ENCODE results near the gene RGMA. TPM values are rescaled to one million over a fixed set of nuclear protein-coding genes. Genes with fewer than 3 reads are reported as not detected.

Gene RGMA, protein sequence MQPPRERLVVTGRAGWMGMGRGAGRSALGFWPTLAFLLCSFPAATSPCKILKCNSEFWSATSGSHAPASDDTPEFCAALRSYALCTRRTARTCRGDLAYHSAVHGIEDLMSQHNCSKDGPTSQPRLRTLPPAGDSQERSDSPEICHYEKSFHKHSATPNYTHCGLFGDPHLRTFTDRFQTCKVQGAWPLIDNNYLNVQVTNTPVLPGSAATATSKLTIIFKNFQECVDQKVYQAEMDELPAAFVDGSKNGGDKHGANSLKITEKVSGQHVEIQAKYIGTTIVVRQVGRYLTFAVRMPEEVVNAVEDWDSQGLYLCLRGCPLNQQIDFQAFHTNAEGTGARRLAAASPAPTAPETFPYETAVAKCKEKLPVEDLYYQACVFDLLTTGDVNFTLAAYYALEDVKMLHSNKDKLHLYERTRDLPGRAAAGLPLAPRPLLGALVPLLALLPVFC
- polyA plus RNA-seq (2013, experiment 1 of 2) = 8.8 TPM
- polyA plus RNA-seq (2013, experiment 2 of 2) = 9.4 TPM

DNA sequence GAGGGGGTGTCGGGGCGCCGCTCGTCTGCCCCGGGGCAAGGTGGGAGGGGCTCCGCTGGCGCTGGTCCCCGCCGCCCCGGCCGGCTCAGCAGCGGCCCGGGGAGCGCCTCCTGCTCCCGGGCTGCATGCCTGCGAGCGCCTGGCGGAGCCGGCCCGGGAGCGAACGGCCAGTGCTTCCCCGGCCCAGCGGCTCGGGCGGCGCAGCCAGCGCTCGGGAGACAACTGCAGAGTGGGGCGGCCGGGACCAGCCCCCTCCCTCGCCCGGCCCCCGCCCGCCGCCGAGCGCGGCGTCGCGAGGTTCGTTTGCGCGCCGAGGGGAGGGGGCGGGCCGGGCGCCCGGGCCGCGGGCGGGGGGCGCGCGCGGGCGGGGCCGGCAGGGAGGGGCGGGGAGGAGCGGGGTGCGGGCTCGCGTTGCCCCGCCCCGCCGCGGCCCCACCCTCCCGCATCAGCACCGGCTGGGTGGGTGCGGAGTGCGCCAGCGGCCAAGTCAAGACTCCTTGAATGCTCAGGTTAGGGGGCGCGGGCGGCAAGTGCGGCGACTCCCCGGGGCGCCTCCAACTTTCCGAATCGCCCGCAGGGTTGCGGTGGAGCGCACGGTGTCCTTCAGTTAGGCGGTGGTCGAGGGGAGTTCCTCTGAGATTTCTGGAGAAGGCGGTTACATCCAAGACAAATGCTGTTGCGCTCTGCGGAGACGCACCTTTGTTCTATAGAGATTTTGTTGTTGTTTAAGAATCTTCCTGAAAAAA, at the start of gene RGMA:
Gene RGMA (minus strand): TSS at position 231 of the 746 bp plus-strand sequence. CDS start 279 bp downstream, outside the sequence.
- peak within 1 kb of the TSS; percentile 67 for H3K56ac ChIP-seq (ENCODE audit: low read length)
- no peak within 1 kb of the TSS for H2BK120ac ChIP-seq (ENCODE audit: low read depth, low read length)
- H3K36me3 ChIP-seq (ENCODE audit: control insufficient read depth, insufficient read depth, low read length) = no peaks in the 10 kb centered on the region
- no peak within 1 kb of the TSS for H2AK5ac ChIP-seq (ENCODE audit: low read length)
- H2BK5ac ChIP-seq (ENCODE audit: low read length) = no peak within 1 kb of the TSS
- peak within 1 kb of the TSS; percentile 16 for H3K4me3 ChIP-seq (ENCODE audit: low read length)
- no peak within 1 kb of the TSS for H3K18ac ChIP-seq (ENCODE audit: low read length)
- H2BK15ac ChIP-seq (replicated peaks; ENCODE audit: low read depth) = no peak within 1 kb of the TSS
- no peaks in the 10 kb centered on the region for H3K79me2 ChIP-seq (ENCODE audit: control insufficient read depth, insufficient read depth, low read length)
- no peak within 1 kb of the TSS for H3K23ac ChIP-seq (ENCODE audit: low read length)
- H4K5ac ChIP-seq (ENCODE audit: low read length) = no peak within 1 kb of the TSS
- no peaks in the 10 kb centered on the region for H3K79me1 ChIP-seq (ENCODE audit: low read length)
- WGBS (ENCODE audit: extremely low coverage, insufficient coverage, low lambda C conversion rate) = no CpG with 5 or more reads among the region's 92 CpGs
- no peak within 1 kb of the TSS for H4K8ac ChIP-seq (ENCODE audit: low read depth, low read length)
- H3K9ac ChIP-seq (ENCODE audit: low read length) = peak within 1 kb of the TSS; percentile 32
- no peak within 1 kb of the TSS for H3K27ac ChIP-seq (ENCODE audit: low read depth, low read length)
- peaks cover 14% of the 10 kb centered on the region for H3K27me3 ChIP-seq (ENCODE audit: insufficient read depth, low read length, poor library complexity)
- H3K4me2 ChIP-seq (ENCODE audit: low read length) = peak within 1 kb of the TSS; percentile 71
- DNase-seq = peak; percentile 40
- no peak within 1 kb of the TSS for H3K4ac ChIP-seq (ENCODE audit: low read depth, low read length)
- H3K4me1 ChIP-seq (ENCODE audit: control insufficient read depth, low read depth, low read length) = no peaks in the 10 kb centered on the region

DNA sequence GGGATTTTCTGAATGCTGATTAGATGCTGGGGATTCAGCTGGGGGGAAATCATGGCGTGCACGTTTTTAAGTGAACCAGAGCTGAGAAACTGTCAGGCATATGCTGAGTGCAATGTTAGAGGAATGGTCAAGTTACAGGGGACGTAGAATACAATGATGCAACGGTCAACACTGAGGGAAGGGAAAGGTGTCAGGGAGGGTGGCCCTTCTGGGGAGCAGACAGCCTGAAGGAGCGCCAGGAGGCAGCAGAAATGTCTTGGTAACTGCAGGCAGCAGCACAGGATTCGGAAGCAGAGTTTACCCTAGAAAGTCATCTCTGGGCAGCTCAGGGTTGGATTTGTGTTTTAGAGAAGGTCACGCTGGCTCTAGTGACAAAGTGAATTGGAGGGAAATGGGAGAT, 47.6 kb upstream of the RGMA start:
- Histone ChIP-seq H2BK15ac (replicated peaks; ENCODE audit: low read depth) (no peak overlapping the region), H3K79me1 (ENCODE audit: low read length) (no peaks in the 10 kb centered on the region), H3K4me1 (ENCODE audit: control insufficient read depth, low read depth, low read length) (no peaks in the 10 kb centered on the region), H4K5ac (ENCODE audit: low read length) (no peak overlapping the region), H3K23ac (ENCODE audit: low read length) (no peak overlapping the region), H3K4me3 (ENCODE audit: low read length) (no peak overlapping the region), H3K36me3 (ENCODE audit: control insufficient read depth, insufficient read depth, low read length) (no peaks in the 10 kb centered on the region), H3K79me2 (ENCODE audit: control insufficient read depth, insufficient read depth, low read length) (no peaks in the 10 kb centered on the region), H3K4ac (ENCODE audit: low read depth, low read length) (no peak overlapping the region), H3K27ac (ENCODE audit: low read depth, low read length) (no peak overlapping the region), H3K18ac (ENCODE audit: low read length) (no peak overlapping the region), H3K27me3 (ENCODE audit: insufficient read depth, low read length, poor library complexity) (no peaks in the 10 kb centered on the region), H2AK5ac (ENCODE audit: low read length) (no peak overlapping the region), H2BK120ac (ENCODE audit: low read depth, low read length) (no peak overlapping the region), H3K9ac (ENCODE audit: low read length) (no peak overlapping the region), H2BK5ac (ENCODE audit: low read length) (no peak overlapping the region), H3K56ac (ENCODE audit: low read length) (no peak overlapping the region), H3K4me2 (ENCODE audit: low read length) (no peak overlapping the region), H4K8ac (ENCODE audit: low read depth, low read length) (no peak overlapping the region)
- DNase-seq = no peak
- no CpG with 5 or more reads among the region's 7 CpGs for WGBS (ENCODE audit: extremely low coverage, insufficient coverage, low lambda C conversion rate)

DNA sequence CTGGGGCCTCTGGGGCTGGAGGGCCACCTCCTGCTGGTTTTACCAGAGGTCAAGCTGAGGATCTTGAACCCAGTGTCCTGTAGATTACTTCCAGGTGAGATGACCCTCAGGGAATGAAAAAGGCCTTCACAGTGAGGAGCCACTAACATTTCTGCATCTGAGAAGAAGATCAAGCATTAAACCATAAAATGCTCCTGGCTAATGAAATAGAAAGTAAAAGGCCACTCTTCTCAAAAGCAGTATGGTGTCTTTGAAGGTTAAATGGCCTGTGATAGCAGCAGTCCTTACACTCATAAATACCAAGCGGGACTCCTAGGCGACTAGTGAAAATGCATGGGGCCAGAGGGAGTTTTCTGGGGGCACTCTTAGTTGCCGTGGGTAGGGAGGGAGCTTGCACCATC, 47.0 kb upstream of the RGMA start:
- no CpG with 5 or more reads among the region's 3 CpGs for WGBS (ENCODE audit: extremely low coverage, insufficient coverage, low lambda C conversion rate)
- no peaks in the 10 kb centered on the region for H3K36me3 ChIP-seq (ENCODE audit: control insufficient read depth, insufficient read depth, low read length)
- no peak overlapping the region for H4K8ac ChIP-seq (ENCODE audit: low read depth, low read length)
- H4K5ac ChIP-seq (ENCODE audit: low read length) = no peak overlapping the region
- no peak overlapping the region for H2BK120ac ChIP-seq (ENCODE audit: low read depth, low read length)
- H2BK5ac ChIP-seq (ENCODE audit: low read length) = no peak overlapping the region
- H3K79me2 ChIP-seq (ENCODE audit: control insufficient read depth, insufficient read depth, low read length) = no peaks in the 10 kb centered on the region
- H3K56ac ChIP-seq (ENCODE audit: low read length) = no peak overlapping the region
- no peak overlapping the region for H2BK15ac ChIP-seq (replicated peaks; ENCODE audit: low read depth)
- no peaks in the 10 kb centered on the region for H3K27me3 ChIP-seq (ENCODE audit: insufficient read depth, low read length, poor library complexity)
- H3K27ac ChIP-seq (ENCODE audit: low read depth, low read length) = no peak overlapping the region
- H2AK5ac ChIP-seq (ENCODE audit: low read length) = no peak overlapping the region
- H3K18ac ChIP-seq (ENCODE audit: low read length) = no peak overlapping the region
- no peak overlapping the region for H3K9ac ChIP-seq (ENCODE audit: low read length)
- no peak overlapping the region for H3K23ac ChIP-seq (ENCODE audit: low read length)
- H3K4ac ChIP-seq (ENCODE audit: low read depth, low read length) = no peak overlapping the region
- H3K4me3 ChIP-seq (ENCODE audit: low read length) = no peak overlapping the region
- H3K79me1 ChIP-seq (ENCODE audit: low read length) = no peaks in the 10 kb centered on the region
- H3K4me2 ChIP-seq (ENCODE audit: low read length) = no peak overlapping the region
- DNase-seq = no peak
- no peaks in the 10 kb centered on the region for H3K4me1 ChIP-seq (ENCODE audit: control insufficient read depth, low read depth, low read length)

DNA sequence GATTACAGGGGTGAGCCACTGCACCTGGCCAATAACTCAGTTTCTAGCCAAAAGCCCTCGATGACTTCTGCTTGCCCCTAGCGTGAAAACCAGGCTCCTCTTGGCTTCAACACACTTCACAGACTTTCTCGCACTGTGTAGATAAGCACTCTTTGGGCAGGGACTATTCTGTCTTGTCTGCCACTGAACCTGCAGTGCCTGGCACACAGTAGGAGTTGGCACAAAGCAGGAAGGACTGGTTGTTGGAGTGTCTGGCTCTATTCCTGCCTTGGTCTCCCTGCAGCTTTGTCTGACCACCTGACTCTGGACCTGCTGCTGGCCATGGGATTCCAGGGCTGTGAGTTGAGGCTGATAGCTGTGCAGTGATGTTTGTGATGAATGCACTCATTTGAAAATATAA, 46.4 kb upstream of the RGMA start:
- no peak overlapping the region for H4K8ac ChIP-seq (ENCODE audit: low read depth, low read length)
- no peak overlapping the region for H3K23ac ChIP-seq (ENCODE audit: low read length)
- no peak overlapping the region for H2AK5ac ChIP-seq (ENCODE audit: low read length)
- H3K56ac ChIP-seq (ENCODE audit: low read length) = no peak overlapping the region
- H3K79me1 ChIP-seq (ENCODE audit: low read length) = no peaks in the 10 kb centered on the region
- no peak for DNase-seq
- H2BK120ac ChIP-seq (ENCODE audit: low read depth, low read length) = no peak overlapping the region
- no peak overlapping the region for H2BK5ac ChIP-seq (ENCODE audit: low read length)
- H3K27ac ChIP-seq (ENCODE audit: low read depth, low read length) = no peak overlapping the region
- H3K79me2 ChIP-seq (ENCODE audit: control insufficient read depth, insufficient read depth, low read length) = no peaks in the 10 kb centered on the region
- no peaks in the 10 kb centered on the region for H3K36me3 ChIP-seq (ENCODE audit: control insufficient read depth, insufficient read depth, low read length)
- no peak overlapping the region for H3K4me2 ChIP-seq (ENCODE audit: low read length)
- H3K4me3 ChIP-seq (ENCODE audit: low read length) = no peak overlapping the region
- no CpG with 5 or more reads among the region's 3 CpGs for WGBS (ENCODE audit: extremely low coverage, insufficient coverage, low lambda C conversion rate)
- H3K18ac ChIP-seq (ENCODE audit: low read length) = no peak overlapping the region
- no peak overlapping the region for H3K9ac ChIP-seq (ENCODE audit: low read length)
- H3K27me3 ChIP-seq (ENCODE audit: insufficient read depth, low read length, poor library complexity) = no peaks in the 10 kb centered on the region
- no peak overlapping the region for H3K4ac ChIP-seq (ENCODE audit: low read depth, low read length)
- H4K5ac ChIP-seq (ENCODE audit: low read length) = no peak overlapping the region
- H3K4me1 ChIP-seq (ENCODE audit: control insufficient read depth, low read depth, low read length) = no peaks in the 10 kb centered on the region
- no peak overlapping the region for H2BK15ac ChIP-seq (replicated peaks; ENCODE audit: low read depth)

DNA sequence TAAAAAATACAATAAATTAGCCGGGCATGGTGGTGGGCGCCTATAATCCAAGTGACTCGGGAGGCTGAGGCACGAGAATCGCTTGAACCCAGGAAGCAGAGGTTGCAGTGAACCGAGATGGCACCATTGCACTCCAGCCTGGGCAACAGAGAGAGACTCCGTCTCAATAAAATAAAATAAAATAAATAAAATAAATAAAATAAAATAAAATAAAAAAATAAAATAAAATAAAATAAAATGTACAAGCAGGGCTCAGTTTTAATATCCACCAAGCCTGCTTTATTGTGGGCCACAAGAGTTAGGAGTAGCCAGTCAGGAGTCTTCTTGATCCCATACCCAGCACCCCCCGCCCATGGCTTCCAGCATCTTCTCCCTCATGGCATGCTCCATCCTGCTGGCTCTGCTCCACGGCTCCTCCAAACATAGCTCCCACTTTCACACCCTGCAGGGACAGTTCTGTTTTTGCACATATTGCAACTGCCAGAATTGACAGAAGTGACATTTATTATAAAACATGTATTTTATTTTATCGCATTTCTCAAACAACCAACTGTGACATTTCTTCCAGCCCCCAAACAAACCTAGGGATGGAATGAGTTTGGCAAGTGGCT, 42.6 kb upstream of the RGMA start:
- no peak overlapping the region for H3K4me2 ChIP-seq (ENCODE audit: low read length)
- no peak overlapping the region for H4K5ac ChIP-seq (ENCODE audit: low read length)
- H3K4ac ChIP-seq (ENCODE audit: low read depth, low read length) = no peak overlapping the region
- no peak overlapping the region for H3K4me3 ChIP-seq (ENCODE audit: low read length)
- no peak overlapping the region for H4K8ac ChIP-seq (ENCODE audit: low read depth, low read length)
- no peak overlapping the region for H3K18ac ChIP-seq (ENCODE audit: low read length)
- no peak overlapping the region for H3K56ac ChIP-seq (ENCODE audit: low read length)
- H3K36me3 ChIP-seq (ENCODE audit: control insufficient read depth, insufficient read depth, low read length) = no peaks in the 10 kb centered on the region
- no peak overlapping the region for H2BK120ac ChIP-seq (ENCODE audit: low read depth, low read length)
- no peak overlapping the region for H2BK15ac ChIP-seq (replicated peaks; ENCODE audit: low read depth)
- no peaks in the 10 kb centered on the region for H3K79me2 ChIP-seq (ENCODE audit: control insufficient read depth, insufficient read depth, low read length)
- no peak overlapping the region for H3K9ac ChIP-seq (ENCODE audit: low read length)
- H2AK5ac ChIP-seq (ENCODE audit: low read length) = no peak overlapping the region
- DNase-seq = no peak
- no peaks in the 10 kb centered on the region for H3K27me3 ChIP-seq (ENCODE audit: insufficient read depth, low read length, poor library complexity)
- no CpG with 5 or more reads among the region's 10 CpGs for WGBS (ENCODE audit: extremely low coverage, insufficient coverage, low lambda C conversion rate)
- no peak overlapping the region for H2BK5ac ChIP-seq (ENCODE audit: low read length)
- no peaks in the 10 kb centered on the region for H3K79me1 ChIP-seq (ENCODE audit: low read length)
- no peak overlapping the region for H3K23ac ChIP-seq (ENCODE audit: low read length)
- H3K27ac ChIP-seq (ENCODE audit: low read depth, low read length) = no peak overlapping the region
- H3K4me1 ChIP-seq (ENCODE audit: control insufficient read depth, low read depth, low read length) = no peaks in the 10 kb centered on the region

Data from mesendoderm (in vitro differentiated cells).